Measurements from ENCODE around the gene KDM4C. TPM values are rescaled to one million over a fixed set of nuclear protein-coding genes. Genes with fewer than 3 reads are reported as not detected.

Gene KDM4C
- total RNA-seq, 1 donor from 2014 or later = 18.2 TPM

DNA sequence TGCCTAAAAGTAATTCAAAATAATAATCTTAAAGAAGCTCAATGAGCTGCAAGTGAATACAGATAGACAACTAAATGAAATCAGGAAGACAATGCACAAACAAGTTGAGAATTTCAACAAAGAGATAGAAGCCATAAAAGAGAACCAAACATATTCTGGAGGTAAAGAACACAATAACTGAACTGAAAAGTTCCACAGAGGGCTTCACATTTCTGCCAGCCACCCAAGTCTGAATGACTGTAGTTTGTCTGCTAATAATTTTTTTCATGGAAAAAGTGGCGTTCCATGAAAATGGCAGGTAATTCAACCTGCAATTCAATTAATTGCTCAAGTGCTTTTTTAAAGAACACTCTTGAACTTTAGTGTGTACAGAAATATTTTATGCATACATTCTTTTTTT is 251.3 kb downstream of the KDM4C start:
- H3K4me1 ChIP-seq (ENCODE audit: insufficient read depth, low read length) = no peaks in the 10 kb centered on the region
- H2AFZ ChIP-seq (ENCODE audit: low read depth, low read length) = no peak overlapping the region
- Mint-ChIP-seq H3K27ac (ENCODE audit: unreplicated experiment) (no peak overlapping the region), H3K4me1 (ENCODE audit: low read depth, unreplicated experiment) (no peaks in the 10 kb centered on the region), H3K4me3 (ENCODE audit: unreplicated experiment) (no peak overlapping the region), H3K9me3 (ENCODE audit: unreplicated experiment) (peaks cover 3% of the 10 kb centered on the region), H3K27me3 (ENCODE audit: low read depth, unreplicated experiment) (no peaks in the 10 kb centered on the region), H3K36me3 (ENCODE audit: low read depth, unreplicated experiment) (peaks cover 17% of the 10 kb centered on the region)
- H3K79me2 ChIP-seq (ENCODE audit: insufficient read depth, low read length) = no peaks in the 10 kb centered on the region
- TF ChIP-seq, protein P1, sequence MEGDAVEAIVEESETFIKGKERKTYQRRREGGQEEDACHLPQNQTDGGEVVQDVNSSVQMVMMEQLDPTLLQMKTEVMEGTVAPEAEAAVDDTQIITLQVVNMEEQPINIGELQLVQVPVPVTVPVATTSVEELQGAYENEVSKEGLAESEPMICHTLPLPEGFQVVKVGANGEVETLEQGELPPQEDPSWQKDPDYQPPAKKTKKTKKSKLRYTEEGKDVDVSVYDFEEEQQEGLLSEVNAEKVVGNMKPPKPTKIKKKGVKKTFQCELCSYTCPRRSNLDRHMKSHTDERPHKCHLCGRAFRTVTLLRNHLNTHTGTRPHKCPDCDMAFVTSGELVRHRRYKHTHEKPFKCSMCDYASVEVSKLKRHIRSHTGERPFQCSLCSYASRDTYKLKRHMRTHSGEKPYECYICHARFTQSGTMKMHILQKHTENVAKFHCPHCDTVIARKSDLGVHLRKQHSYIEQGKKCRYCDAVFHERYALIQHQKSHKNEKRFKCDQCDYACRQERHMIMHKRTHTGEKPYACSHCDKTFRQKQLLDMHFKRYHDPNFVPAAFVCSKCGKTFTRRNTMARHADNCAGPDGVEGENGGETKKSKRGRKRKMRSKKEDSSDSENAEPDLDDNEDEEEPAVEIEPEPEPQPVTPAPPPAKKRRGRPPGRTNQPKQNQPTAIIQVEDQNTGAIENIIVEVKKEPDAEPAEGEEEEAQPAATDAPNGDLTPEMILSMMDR (IDR thresholded peaks at IDR 0.05; ENCODE audit: insufficient read depth, low read depth, low read length) = no peak
- TF ChIP-seq EZH2 (IDR thresholded peaks at IDR 0.05; ENCODE audit: insufficient read depth, low read length) = no peak
- H3K27ac ChIP-seq (ENCODE audit: low read depth, low read length) = no peak overlapping the region
- peaks cover 2% of the 10 kb centered on the region for H3K36me3 ChIP-seq (ENCODE audit: insufficient read depth, low read length)
- FAIRE-seq (no peak), DNase-seq (ENCODE audit: low read depth) (no peak)
- H3K9me3 ChIP-seq (ENCODE audit: insufficient read depth, low read depth, low read length) = no peaks in the 10 kb centered on the region
- H4K20me1 ChIP-seq (ENCODE audit: insufficient read depth, low read length) = no peaks in the 10 kb centered on the region
- H3K4me3 ChIP-seq (ENCODE audit: insufficient read depth, low read depth, low read length) = no peak overlapping the region
- no peak overlapping the region for H3K9ac ChIP-seq (ENCODE audit: low read length)
- no peaks in the 10 kb centered on the region for H3K27me3 ChIP-seq (ENCODE audit: insufficient read depth, low read length)
- no peak overlapping the region for H3K4me2 ChIP-seq (ENCODE audit: low read length)

DNA sequence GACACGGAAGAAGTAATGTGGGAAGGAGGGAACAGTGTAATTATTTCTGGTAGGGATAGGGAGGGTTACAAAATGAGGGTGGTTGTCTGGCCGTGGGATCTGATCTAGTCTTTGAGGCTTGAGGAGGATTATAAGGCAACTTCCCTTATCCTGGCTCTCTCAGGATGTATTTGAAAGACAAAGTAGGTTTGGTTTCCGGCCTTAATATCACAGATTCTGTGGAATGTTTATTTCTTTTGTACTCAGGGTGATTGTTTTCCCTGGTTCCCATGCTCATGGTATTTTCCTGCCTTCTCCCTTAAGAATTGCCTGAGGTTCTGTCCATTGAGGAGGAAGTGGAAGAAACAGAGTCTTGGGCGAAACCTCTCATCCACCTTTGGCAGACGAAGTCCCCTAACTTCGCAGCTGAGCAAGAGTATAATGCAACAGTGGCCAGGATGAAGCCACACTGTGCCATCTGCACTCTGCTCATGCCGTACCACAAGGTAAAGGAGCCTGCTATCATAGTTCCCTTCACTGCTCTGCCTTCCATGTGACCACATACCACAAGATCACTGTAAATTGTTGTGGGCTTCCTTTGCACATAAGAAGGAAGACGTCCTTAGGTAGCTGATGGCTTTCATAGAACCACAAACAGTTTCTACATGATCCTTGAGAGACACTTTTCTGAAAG is 253.8 kb downstream of the KDM4C start:
- Histone ChIP-seq H3K4me1 (ENCODE audit: insufficient read depth, low read length) (no peaks in the 10 kb centered on the region), H3K27ac (ENCODE audit: low read depth, low read length) (no peak overlapping the region), H3K36me3 (ENCODE audit: insufficient read depth, low read length) (peaks cover 2% of the 10 kb centered on the region), H3K9me3 (ENCODE audit: insufficient read depth, low read depth, low read length) (no peaks in the 10 kb centered on the region), H3K9ac (ENCODE audit: low read length) (no peak overlapping the region), H4K20me1 (ENCODE audit: insufficient read depth, low read length) (no peaks in the 10 kb centered on the region), H3K4me3 (ENCODE audit: insufficient read depth, low read depth, low read length) (no peak overlapping the region), H2AFZ (ENCODE audit: low read depth, low read length) (no peak overlapping the region), H3K4me2 (ENCODE audit: low read length) (no peak overlapping the region), H3K27me3 (ENCODE audit: insufficient read depth, low read length) (no peaks in the 10 kb centered on the region), H3K79me2 (ENCODE audit: insufficient read depth, low read length) (no peaks in the 10 kb centered on the region)
- DNase-seq (ENCODE audit: low read depth) = no peak
- no peak for TF ChIP-seq EZH2 (IDR thresholded peaks at IDR 0.05; ENCODE audit: insufficient read depth, low read length)
- TF ChIP-seq, protein P1 (IDR thresholded peaks at IDR 0.05; ENCODE audit: insufficient read depth, low read depth, low read length) = no peak
- no peak for FAIRE-seq
- H3K9me3 Mint-ChIP-seq (ENCODE audit: unreplicated experiment) = peaks cover 3% of the 10 kb centered on the region
- no peak overlapping the region for H3K4me3 Mint-ChIP-seq (ENCODE audit: unreplicated experiment)
- peaks cover 17% of the 10 kb centered on the region for H3K36me3 Mint-ChIP-seq (ENCODE audit: low read depth, unreplicated experiment)
- no peak overlapping the region for H3K27ac Mint-ChIP-seq (ENCODE audit: unreplicated experiment)
- H3K27me3 Mint-ChIP-seq (ENCODE audit: low read depth, unreplicated experiment) = no peaks in the 10 kb centered on the region
- no peaks in the 10 kb centered on the region for H3K4me1 Mint-ChIP-seq (ENCODE audit: low read depth, unreplicated experiment)

DNA sequence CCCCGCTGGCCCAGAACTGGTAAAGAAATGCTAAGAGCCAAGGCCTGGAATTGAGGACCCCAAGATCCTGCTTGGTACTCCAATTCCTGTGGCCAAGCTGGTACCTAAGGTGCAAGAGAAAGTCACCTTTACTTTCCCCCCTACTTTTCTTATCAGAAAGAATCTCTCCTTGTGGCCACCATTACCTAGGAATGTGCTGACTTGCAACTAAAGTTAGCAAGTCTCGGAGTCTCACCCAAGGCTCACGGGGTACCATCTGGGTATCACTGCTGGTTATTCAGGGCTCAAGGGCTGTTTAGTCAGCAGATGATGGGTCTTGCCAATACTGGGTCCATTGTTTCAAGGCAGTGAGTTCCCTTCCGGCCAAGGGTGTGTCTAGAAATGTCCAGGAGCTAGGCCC is 270.2 kb downstream of the KDM4C start:
- TF ChIP-seq, protein P1 (IDR thresholded peaks at IDR 0.05; ENCODE audit: insufficient read depth, low read depth, low read length) = no peak
- TF ChIP-seq EZH2 (IDR thresholded peaks at IDR 0.05; ENCODE audit: insufficient read depth, low read length) = no peak
- Mint-ChIP-seq H3K9me3 (ENCODE audit: unreplicated experiment) (peaks cover 2% of the 10 kb centered on the region), H3K27ac (ENCODE audit: unreplicated experiment) (no peak overlapping the region), H3K27me3 (ENCODE audit: low read depth, unreplicated experiment) (no peaks in the 10 kb centered on the region), H3K4me1 (ENCODE audit: low read depth, unreplicated experiment) (no peaks in the 10 kb centered on the region), H3K36me3 (ENCODE audit: low read depth, unreplicated experiment) (peaks cover 11% of the 10 kb centered on the region), H3K4me3 (ENCODE audit: unreplicated experiment) (no peak overlapping the region)
- no peak for DNase-seq (ENCODE audit: low read depth)
- no peaks in the 10 kb centered on the region for H4K20me1 ChIP-seq (ENCODE audit: insufficient read depth, low read length)
- no peak overlapping the region for H2AFZ ChIP-seq (ENCODE audit: low read depth, low read length)
- H3K27me3 ChIP-seq (ENCODE audit: insufficient read depth, low read length) = no peaks in the 10 kb centered on the region
- H3K9ac ChIP-seq (ENCODE audit: low read length) = no peak overlapping the region
- H3K79me2 ChIP-seq (ENCODE audit: insufficient read depth, low read length) = no peaks in the 10 kb centered on the region
- no peaks in the 10 kb centered on the region for H3K36me3 ChIP-seq (ENCODE audit: insufficient read depth, low read length)
- H3K9me3 ChIP-seq (ENCODE audit: insufficient read depth, low read depth, low read length) = no peaks in the 10 kb centered on the region
- FAIRE-seq = no peak
- H3K4me1 ChIP-seq (ENCODE audit: insufficient read depth, low read length) = no peaks in the 10 kb centered on the region
- no peak overlapping the region for H3K4me3 ChIP-seq (ENCODE audit: insufficient read depth, low read depth, low read length)
- no peak overlapping the region for H3K4me2 ChIP-seq (ENCODE audit: low read length)
- no peak overlapping the region for H3K27ac ChIP-seq (ENCODE audit: low read depth, low read length)
